NCI-H2029 (cell line): ENCODE data around the gene MVP.
A peak's percentile ranks its signal among the peaks of the same experiment; 100 is the strongest.
"Not testable (repeated sequence)": the region's sequence is repeated elsewhere in the genome, so short reads cannot be mapped to it uniquely, and the experiment has no call there.

Source experiments
- DNase-seq: peaks from one replicate; lab custom pipeline; 2025; lab: John Stamatoyannopoulos, UW

The MVP gene

GRCh38 chr16:29843931-29844330 is 23.7 kb downstream of the MVP start:
- DNase-seq = no peak

GRCh38 chr16:29844575-29845331 is 24.5 kb downstream of the MVP start:
- no peak for DNase-seq

GRCh38 chr16:29845656-29846055 is 25.4 kb downstream of the MVP start:
- no peak for DNase-seq

GRCh38 chr16:29848420-29849297 is 28.4 kb downstream of the MVP start:
- peak; percentile 45 for DNase-seq

- no peak for DNase-seq
Measured at GRCh38 chr16:29849505-29849904, 29.2 kb downstream of the MVP start.

GRCh38 chr16:29850998-29851397 is 30.7 kb downstream of the MVP start:
- no peak for DNase-seq

GRCh38 chr16:29852654-29853053 is 32.4 kb downstream of the MVP start:
- DNase-seq = no peak

GRCh38 chr16:29854520-29855100 is 34.3 kb downstream of the MVP start:
- DNase-seq = no peak

GRCh38 chr16:29857133-29857760 is 37.0 kb downstream of the MVP start:
- DNase-seq = no peak

GRCh38 chr16:29858149-29858849 is 38.0 kb downstream of the MVP start:
- no peak for DNase-seq

GRCh38 chr16:29858974-29859373 is 38.7 kb downstream of the MVP start:
- DNase-seq = no peak

GRCh38 chr16:29860218-29860617 is 40.0 kb downstream of the MVP start:
- no peak for DNase-seq

- no peak for DNase-seq
Measured at GRCh38 chr16:29862383-29862883, 42.2 kb downstream of the MVP start.

- DNase-seq = peak; percentile 96
Measured at GRCh38 chr16:29862884-29863668, 42.8 kb downstream of the MVP start, which contains the start of gene CDIPT. TSS of gene CDIPT (minus strand) at chr16:29863226. CDS start at chr16:29862857, 369 bp downstream.

GRCh38 chr16:29863669-29863984 is 43.4 kb downstream of the MVP start:
- no peak for DNase-seq

GRCh38 chr16:29864205-29864604 is 43.9 kb downstream of the MVP start:
- DNase-seq = no peak

GRCh38 chr16:29868396-29869009 is 48.2 kb downstream of the MVP start:
- peak; percentile 9 for DNase-seq

- not testable (repeated sequence) for DNase-seq
Measured at GRCh38 chr16:29869067-29869466, 48.8 kb downstream of the MVP start.

GRCh38 chr16:29871822-29872546 is 51.7 kb downstream of the MVP start:
- no peak for DNase-seq

- DNase-seq = no peak
Measured at GRCh38 chr16:29873319-29873718, 53.1 kb downstream of the MVP start.
